SK-N-SH treated with all-trans-retinoic acid at 6 μM for 48 hours (cell line): ENCODE data around the gene ULK4.

Source experiments
- ESRRG ChIP-seq: fragments of 250-450 bp; sonication (Bioruptor Pico); IDR thresholded peaks from 2 replicates; pipeline ENCODE4 v1.6.1; 2021; ENCODE audit warnings: mild to moderate bottlenecking
- GLIS3 ChIP-seq: fragments of 250-450 bp; sonication (Bioruptor Pico); IDR thresholded peaks from 2 replicates; pipeline ENCODE4 v1.5.0; 2020; ENCODE audit warnings: mild to moderate bottlenecking, moderate library complexity
- SNAI2 ChIP-seq: fragments of 250-450 bp; sonication (Bioruptor Pico); IDR thresholded peaks from 2 replicates; pipeline ENCODE4 v1.5.0; 2020; ENCODE audit warnings: mild to moderate bottlenecking, moderate library complexity
- TOX ChIP-seq: fragments of 250-450 bp; sonication (Bioruptor Pico); IDR thresholded peaks from 2 replicates; pipeline ENCODE4 v1.8.0; 2021; ENCODE audit warnings: mild to moderate bottlenecking, moderate library complexity, borderline replicate concordance
- ZFP3 ChIP-seq: fragments of 250-450 bp; sonication (Bioruptor Pico); IDR thresholded peaks from 2 replicates; pipeline ENCODE4 v1.5.0; 2020; ENCODE audit warnings: mild to moderate bottlenecking, moderate library complexity
- TF ChIP-seq, protein P1 (sequence below): fragments of 250-450 bp; sonication (Bioruptor Pico); IDR thresholded peaks from 2 replicates; pipeline ENCODE4 v1.5.0; 2020; ENCODE audit warnings: mild to moderate bottlenecking, moderate library complexity
- TF ChIP-seq, protein P2 (sequence below): fragments of 250-450 bp; sonication (Bioruptor Pico); IDR thresholded peaks from 2 replicates; pipeline ENCODE4 v1.5.1; 2020; ENCODE audit warnings: low read depth, mild to moderate bottlenecking, moderate library complexity

DNA sequence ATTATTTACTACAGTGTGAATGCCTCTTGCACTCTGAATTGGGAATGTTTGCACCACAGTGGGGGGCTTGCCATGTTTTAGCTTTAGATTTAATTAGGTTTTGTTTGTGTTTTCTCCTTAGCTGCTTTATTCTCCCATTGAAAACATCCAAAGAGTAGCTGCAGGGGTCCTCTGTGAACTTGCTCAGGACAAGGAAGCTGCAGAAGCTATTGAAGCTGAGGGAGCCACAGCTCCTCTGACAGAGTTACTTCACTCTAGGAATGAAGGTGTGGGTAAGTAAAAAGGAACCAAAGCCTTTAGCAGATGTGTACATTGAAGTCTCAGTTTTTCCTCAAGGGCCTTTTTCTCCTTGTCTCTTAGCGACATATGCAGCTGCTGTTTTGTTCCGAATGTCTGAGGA, 725.7 kb downstream of the ULK4 start:
- TF ChIP-seq, protein P1, sequence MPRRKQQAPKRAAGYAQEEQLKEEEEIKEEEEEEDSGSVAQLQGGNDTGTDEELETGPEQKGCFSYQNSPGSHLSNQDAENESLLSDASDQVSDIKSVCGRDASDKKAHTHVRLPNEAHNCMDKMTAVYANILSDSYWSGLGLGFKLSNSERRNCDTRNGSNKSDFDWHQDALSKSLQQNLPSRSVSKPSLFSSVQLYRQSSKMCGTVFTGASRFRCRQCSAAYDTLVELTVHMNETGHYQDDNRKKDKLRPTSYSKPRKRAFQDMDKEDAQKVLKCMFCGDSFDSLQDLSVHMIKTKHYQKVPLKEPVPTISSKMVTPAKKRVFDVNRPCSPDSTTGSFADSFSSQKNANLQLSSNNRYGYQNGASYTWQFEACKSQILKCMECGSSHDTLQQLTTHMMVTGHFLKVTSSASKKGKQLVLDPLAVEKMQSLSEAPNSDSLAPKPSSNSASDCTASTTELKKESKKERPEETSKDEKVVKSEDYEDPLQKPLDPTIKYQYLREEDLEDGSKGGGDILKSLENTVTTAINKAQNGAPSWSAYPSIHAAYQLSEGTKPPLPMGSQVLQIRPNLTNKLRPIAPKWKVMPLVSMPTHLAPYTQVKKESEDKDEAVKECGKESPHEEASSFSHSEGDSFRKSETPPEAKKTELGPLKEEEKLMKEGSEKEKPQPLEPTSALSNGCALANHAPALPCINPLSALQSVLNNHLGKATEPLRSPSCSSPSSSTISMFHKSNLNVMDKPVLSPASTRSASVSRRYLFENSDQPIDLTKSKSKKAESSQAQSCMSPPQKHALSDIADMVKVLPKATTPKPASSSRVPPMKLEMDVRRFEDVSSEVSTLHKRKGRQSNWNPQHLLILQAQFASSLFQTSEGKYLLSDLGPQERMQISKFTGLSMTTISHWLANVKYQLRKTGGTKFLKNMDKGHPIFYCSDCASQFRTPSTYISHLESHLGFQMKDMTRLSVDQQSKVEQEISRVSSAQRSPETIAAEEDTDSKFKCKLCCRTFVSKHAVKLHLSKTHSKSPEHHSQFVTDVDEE (CRISPR knock-in tag) = no peak
- TF ChIP-seq SNAI2 (CRISPR knock-in tag) (no peak), TOX (no peak), ZFP3 (CRISPR knock-in tag) (no peak), ESRRG (CRISPR knock-in tag) (no peak), GLIS3 (CRISPR knock-in tag) (no peak)
- TF ChIP-seq, protein P2, sequence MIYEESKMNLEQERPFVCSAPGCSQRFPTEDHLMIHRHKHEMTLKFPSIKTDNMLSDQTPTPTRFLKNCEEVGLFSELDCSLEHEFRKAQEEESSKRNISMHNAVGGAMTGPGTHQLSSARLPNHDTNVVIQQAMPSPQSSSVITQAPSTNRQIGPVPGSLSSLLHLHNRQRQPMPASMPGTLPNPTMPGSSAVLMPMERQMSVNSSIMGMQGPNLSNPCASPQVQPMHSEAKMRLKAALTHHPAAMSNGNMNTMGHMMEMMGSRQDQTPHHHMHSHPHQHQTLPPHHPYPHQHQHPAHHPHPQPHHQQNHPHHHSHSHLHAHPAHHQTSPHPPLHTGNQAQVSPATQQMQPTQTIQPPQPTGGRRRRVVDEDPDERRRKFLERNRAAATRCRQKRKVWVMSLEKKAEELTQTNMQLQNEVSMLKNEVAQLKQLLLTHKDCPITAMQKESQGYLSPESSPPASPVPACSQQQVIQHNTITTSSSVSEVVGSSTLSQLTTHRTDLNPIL (CRISPR knock-in tag) = no peak
